Cardiac ventricle fibroblast (primary cell): ENCODE data around the gene TOMM40. TPM values are rescaled to one million over a fixed set of nuclear protein-coding genes. Genes with fewer than 3 reads are reported as not detected.

Experiments
- total RNA-seq: library from RNA; depleted of rRNA; stranded (reverse); fragments of >200 nt; gene quantifications from 2 replicates; pipeline ENCODE4 v1.2.3, GENCODE V29; 2015

TOMM40 gene
- total RNA-seq = 43.9 and 47.5 TPM in 2 replicates

DNA sequence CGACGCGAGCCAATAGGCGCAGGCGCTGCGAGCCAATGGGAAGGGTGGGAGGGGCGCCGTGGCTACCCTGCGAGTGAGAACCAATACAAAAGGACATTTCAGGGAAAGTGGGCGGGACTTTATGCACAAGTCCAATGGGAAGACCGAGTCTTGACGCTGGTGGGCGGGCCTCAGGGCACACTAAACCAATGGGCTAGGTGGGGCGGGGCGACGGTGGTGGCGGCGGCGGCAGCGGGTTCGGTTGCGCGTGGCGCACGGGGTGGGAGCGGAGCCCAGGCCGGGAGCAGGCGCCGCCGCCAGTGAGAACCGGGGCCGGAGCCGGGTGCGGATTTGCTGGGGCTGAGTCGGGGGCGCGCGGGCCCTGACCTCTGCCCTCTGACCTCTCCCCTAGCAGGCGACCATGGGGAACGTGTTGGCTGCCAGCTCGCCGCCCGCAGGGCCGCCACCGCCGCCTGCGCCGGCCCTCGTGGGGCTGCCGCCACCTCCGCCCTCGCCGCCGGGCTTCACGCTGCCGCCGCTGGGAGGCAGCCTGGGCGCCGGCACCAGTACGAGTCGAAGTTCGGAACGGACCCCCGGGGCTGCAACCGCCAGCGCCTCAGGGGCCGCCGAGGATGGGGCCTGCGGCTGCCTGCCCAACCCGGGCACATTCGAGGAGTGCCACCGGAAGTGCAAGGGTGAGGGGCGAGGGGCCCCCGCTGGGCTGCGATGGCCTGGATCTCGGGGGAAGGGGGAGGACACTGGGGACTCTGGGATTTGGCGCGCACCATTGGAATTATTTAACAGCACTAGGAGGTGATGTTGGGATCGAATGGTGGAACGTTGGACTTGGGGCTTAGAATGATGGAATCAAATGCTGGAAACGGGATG lies at the start of gene TOMM40:
Gene TOMM40, plus strand, starts transcription at position 239 of the 867 bp plus-strand sequence. Its CDS starts 162 bp downstream, at position 401.

DNA sequence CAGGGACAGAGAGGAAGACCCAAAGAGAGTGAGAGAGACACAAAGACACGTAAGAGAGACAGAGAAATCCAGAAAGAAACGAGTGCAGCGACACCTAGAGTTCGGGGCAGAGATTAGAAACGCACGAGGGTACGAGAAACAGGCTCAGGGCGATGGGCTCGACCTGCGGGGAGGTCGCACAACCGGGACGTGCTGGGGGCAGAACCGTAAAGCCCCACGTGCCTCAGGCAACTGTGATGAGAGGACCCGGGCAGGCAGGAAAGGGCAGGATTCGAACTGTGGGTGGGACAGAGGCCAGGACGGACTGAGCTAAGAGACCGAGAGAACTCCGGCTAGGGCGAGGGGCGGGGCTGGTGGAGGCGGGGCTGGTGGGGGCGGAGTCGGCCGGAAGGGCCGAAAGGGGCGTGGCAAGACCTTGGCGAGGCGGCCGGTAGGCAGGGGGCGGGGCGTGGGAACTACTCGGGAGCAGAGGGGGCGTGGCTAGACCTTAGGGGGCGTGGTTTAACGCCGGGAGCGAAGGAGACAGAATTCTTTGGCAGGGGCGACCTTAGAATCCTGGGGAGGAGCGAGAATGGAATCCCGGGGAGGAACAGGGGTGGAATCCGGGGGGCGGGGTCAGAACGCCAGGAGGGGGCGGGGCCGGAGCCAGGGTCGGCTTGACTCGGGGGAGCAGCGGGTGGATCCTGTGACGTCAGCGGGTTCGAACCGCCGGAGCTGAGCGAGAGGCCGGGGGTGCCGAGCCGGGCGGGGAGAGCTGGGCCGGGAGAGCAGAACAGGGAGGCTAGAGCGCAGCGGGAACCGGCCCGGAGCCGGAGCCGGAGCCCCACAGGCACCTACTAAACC lies 45.2 kb upstream of the TOMM40 start, which contains the start of gene NECTIN2:
Gene NECTIN2, plus strand, starts transcription at position 686 of the 843 bp plus-strand sequence. CDS start 229 bp downstream, outside the sequence.

DNA sequence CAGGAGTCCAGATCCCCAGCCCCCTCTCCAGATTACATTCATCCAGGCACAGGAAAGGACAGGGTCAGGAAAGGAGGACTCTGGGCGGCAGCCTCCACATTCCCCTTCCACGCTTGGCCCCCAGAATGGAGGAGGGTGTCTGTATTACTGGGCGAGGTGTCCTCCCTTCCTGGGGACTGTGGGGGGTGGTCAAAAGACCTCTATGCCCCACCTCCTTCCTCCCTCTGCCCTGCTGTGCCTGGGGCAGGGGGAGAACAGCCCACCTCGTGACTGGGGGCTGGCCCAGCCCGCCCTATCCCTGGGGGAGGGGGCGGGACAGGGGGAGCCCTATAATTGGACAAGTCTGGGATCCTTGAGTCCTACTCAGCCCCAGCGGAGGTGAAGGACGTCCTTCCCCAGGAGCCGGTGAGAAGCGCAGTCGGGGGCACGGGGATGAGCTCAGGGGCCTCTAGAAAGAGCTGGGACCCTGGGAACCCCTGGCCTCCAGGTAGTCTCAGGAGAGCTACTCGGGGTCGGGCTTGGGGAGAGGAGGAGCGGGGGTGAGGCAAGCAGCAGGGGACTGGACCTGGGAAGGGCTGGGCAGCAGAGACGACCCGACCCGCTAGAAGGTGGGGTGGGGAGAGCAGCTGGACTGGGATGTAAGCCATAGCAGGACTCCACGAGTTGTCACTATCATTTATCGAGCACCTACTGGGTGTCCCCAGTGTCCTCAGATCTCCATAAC lies 14.5 kb downstream of the TOMM40 start, which contains the start of gene APOE:
Gene APOE, plus strand, starts transcription at position 360 of the 724 bp plus-strand sequence. CDS start 829 bp downstream, outside the sequence.

DNA sequence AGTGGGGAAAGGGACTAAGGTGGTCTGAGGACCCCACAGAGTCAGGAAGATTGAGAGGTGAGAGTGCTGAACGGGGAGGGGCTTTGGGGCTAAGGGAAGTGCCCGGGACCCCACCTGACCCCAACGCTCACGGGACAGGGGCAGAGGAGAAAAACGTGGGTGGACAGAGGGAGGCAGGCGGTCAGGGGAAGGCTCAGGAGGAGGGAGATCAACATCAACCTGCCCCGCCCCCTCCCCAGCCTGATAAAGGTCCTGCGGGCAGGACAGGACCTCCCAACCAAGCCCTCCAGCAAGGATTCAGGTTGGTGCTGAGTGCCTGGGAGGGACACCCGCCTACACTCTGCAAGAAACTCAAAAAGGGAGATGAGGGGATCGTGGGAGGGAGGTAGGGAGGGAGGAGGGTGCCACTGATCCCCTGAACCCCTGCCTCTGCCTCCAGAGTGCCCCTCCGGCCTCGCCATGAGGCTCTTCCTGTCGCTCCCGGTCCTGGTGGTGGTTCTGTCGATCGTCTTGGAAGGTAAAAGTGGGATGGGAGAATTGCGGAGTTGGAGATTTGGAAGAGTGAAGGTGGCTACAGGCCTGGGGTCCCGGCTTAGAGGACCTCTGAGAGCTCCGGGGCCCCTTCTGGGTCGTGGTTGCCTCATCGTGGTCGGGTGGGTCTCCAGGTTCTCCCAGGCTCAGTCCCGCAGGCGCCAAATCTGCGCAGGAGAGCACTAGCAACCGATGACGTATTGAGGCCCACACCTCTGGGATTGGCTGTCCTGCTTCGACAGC lies 23.6 kb downstream of the TOMM40 start, which contains the start of gene APOC1:
Gene APOC1, plus strand, starts transcription at position 176 of the 774 bp plus-strand sequence. Its CDS starts 284 bp downstream, at position 460.

DNA sequence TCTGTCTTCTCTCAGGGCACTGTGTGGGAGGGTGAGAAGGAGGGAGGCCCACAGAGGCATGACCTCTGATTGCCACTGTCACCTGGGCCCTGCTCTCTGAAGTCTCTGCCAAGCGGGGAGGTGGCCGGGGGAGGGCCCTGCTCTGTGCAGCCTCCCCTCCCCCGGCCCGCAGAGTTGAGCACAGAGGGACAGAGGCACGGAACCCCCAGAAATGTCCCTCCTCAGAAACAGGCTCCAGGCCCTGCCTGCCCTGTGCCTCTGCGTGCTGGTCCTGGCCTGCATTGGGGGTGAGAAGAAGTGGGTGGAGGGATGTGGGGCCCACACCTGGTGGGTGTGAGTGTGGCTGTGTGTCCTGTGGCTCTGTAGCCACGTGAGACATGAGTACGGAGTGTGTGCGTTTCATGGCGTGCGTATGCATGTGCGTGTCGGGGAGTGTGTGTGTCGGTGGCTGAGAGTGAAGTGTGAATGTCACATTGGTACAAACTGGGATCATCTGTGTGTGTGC lies 51.1 kb downstream of the TOMM40 start, which contains the start of gene APOC4:
Gene APOC4, plus strand, starts transcription at position 171 of the 505 bp plus-strand sequence. Its CDS starts 41 bp downstream, at position 212.

Other genes with a start within 250 kb of the TOMM40 start
- gene PVR, start 247.3 kb upstream of the TOMM40 start, total RNA-seq = 13.4 and 15.8 TPM in 2 replicates
- gene CEACAM19, start 219.8 kb upstream of the TOMM40 start, total RNA-seq = 1.2 and 1.4 TPM in 2 replicates
- not detected in 2 replicates for gene CEACAM16, start 192.1 kb upstream of the TOMM40 start, total RNA-seq
- 30.3 and 34.7 TPM in 2 replicates for gene BCL3, start 142.5 kb upstream of the TOMM40 start, total RNA-seq
- not detected in 2 replicates for gene CBLC, start 113.4 kb upstream of the TOMM40 start, total RNA-seq
- 14.3 and 15.0 TPM in 2 replicates for gene BCAM, start 82.2 kb upstream of the TOMM40 start, total RNA-seq
- gene NECTIN2, start 45.0 kb upstream of the TOMM40 start, total RNA-seq = 63.9 and 70.1 TPM in 2 replicates
- gene APOE, start 14.5 kb downstream of the TOMM40 start, total RNA-seq = 11,373 and 11,693 TPM in 2 replicates
- 182 and 266 TPM in 2 replicates for gene APOC1, start 23.4 kb downstream of the TOMM40 start, total RNA-seq
- gene APOC4, start 51.0 kb downstream of the TOMM40 start, total RNA-seq = not detected in 2 replicates
- gene APOC2, start 54.8 kb downstream of the TOMM40 start, total RNA-seq = not detected in 2 replicates
- gene CLPTM1, start 64.1 kb downstream of the TOMM40 start, total RNA-seq = 69.0 and 85.2 TPM in 2 replicates
- gene RELB, start 110.2 kb downstream of the TOMM40 start, total RNA-seq = 6.8 and 12.4 TPM in 2 replicates
- 27.3 and 51.9 TPM in 2 replicates for gene CLASRP, start 147.8 kb downstream of the TOMM40 start, total RNA-seq
- not detected in 2 replicates for gene ZNF296, start 185.2 kb downstream of the TOMM40 start, total RNA-seq
- gene GEMIN7, start 188.0 kb downstream of the TOMM40 start, total RNA-seq = 8.2 and 18.2 TPM in 2 replicates
- 21.3 and 26.5 TPM in 2 replicates for gene PPP1R37, start 201.9 kb downstream of the TOMM40 start, total RNA-seq